NCI-H2171 (cell line): ENCODE results near the gene MUC5AC.
"Not testable (repeated sequence)": the region's sequence is repeated elsewhere in the genome, so short reads cannot be mapped to it uniquely, and the experiment has no call there.

Source experiments
- DNase-seq: peaks from one replicate; lab custom pipeline; 2025; lab: John Stamatoyannopoulos, UW

MUC5AC gene

DNA sequence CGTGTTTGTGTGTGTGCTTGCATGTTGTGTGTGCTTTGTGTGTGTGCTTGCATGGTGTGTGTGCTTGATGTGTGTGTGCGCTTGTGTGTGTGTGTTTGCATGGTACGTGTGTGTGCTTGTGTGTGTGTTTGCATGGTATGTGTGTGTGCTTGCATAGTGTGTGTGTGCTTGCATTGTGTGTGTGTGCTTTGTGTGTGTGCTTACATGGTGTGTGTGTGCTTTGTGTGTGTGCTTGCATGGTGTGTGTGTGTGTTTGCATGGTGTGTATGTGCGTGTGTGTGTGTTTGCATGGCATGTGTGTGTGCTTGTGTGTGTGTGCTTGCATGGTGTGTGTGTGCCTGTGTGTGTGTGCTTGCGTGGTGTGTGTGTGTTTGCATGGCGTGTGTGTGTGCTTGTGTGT is 10.0 kb upstream of the MUC5AC start:
- DNase-seq = no peak

DNA sequence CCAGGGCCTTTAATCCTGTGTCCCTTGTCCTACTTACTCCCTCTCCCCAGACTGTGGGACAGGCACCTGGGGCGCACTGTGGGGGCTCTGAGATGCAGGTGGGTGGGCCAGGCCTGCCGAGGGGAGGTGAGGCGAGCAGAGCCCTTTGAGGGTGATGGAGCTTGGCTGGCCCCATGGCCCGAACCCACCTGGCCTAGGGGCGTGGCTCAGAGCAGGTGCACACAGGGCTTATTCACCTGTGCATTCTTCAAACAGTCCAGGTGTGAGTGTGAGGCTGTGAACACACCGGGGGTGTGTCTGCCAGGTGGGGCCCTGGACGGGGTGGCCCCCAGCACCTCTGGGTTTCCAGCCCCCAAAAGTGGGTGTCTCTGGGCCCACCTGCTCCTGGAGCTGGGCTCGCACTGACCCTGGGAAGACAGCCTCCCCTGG is 9.0 kb upstream of the MUC5AC start:
- no peak for DNase-seq

DNA sequence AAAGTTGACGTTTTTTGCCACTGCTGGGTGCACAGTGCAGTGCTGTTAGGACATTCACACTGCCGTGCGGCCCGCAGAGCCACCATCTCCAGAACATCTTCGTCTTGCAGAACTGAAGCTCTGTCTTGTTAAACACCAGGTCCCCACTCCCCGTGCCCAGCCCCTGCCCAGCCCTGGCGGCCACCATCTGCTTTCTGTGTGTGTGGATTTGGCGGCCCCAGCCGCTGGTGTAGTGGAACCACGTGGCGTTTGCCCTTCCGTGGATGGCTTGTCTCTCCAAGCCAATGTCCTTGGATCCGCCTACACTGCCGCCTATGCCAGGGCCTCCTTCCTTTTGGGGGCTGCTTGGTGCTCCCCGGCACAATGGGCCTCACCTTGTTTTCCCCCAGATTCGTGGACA is 8.2 kb upstream of the MUC5AC start:
- no peak for DNase-seq

DNA sequence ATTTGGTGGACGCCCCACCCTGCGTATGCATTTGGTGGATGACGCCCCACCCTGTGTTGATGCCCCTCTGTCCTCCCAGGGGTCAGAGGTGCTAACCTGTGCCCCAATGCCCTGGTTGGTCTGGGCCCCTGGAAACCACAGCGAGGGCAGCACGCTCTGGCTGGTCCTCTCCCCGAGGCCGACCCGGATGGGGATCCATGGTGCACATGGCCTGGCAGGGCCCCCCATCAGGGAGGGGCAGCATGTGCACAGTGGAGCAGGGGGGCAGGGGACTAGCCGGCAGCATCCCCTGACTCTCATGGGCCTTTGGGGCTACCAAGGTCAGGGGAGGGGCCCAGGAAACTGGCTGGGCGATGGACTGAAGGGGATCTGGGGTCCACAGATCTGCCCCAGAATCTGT is 7.6 kb upstream of the MUC5AC start:
- DNase-seq = no peak

DNA sequence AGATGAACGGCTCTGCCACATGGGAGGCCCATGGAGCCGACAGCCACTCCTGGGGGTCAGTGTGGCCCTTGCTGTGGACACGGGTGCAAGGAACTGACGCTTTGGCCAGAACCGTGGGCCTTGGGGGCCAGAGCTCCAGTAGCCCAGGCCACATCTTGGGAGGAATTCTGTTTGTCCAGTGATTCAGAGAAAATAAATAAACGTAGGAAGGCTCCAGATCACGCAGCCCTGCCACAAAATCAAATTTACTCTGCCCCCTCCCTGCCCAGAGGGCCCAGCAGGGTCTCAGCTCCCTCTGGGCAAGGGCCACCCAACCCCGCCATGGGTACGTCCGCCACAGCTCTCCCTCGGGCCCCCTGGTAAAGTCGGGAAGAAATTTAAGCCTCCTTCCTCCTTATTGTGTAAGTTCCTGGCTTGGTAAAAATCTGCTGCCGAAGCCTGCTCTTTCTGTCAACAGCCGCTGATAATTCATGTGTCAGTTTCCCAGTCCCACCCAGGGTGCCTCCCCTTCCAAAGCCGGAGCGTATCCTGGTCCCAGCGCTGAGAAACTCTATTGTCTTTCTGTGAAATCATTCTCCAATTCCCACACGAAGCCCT is 6.9 kb upstream of the MUC5AC start:
- DNase-seq = no peak

DNA sequence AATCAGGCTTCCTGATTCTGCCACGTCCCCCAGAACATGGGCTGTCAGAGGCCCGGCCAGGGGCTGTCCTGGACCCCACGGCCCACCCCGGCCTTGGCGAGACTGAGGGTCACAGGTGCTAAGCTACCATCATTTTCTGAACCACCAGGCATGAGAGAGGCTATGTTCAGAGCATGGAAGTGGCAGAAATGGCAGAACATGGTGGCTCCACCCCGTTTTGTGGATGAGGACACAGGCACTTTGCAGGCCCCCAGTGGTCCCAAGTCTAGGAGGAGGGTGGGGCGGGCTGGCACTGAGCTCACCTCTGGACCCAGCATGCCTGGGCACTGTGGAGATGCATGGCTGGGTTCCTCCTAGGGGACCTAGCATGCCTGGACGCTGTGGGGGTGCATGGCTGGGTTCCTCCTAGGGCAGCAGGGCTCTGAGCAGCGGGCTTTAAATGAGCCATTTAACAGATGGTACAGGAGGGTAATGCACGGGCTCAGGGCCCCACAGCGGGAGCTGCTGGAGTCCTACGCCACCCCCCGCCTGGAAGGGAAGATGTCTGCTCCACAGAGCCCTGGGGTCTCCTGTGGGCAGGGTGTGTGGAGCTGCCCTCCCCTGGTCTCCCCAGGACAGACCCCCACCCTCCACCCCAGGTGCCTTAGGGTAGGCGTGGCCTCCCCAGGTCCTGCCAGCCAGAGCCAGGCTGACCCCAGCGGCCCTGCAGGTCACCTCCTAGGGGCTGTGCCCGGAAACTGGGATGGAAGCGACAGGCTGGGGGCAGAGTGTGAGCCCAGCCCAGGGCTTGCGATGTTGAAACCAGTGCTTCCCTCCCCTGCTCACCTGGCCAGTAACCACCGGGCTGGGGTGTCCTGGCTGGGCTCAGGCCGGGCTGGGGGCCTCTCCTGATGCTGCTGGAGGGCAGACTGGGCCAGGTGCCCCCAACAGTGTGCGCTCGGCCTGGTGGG is 6.1 kb upstream of the MUC5AC start:
- no peak for DNase-seq

DNA sequence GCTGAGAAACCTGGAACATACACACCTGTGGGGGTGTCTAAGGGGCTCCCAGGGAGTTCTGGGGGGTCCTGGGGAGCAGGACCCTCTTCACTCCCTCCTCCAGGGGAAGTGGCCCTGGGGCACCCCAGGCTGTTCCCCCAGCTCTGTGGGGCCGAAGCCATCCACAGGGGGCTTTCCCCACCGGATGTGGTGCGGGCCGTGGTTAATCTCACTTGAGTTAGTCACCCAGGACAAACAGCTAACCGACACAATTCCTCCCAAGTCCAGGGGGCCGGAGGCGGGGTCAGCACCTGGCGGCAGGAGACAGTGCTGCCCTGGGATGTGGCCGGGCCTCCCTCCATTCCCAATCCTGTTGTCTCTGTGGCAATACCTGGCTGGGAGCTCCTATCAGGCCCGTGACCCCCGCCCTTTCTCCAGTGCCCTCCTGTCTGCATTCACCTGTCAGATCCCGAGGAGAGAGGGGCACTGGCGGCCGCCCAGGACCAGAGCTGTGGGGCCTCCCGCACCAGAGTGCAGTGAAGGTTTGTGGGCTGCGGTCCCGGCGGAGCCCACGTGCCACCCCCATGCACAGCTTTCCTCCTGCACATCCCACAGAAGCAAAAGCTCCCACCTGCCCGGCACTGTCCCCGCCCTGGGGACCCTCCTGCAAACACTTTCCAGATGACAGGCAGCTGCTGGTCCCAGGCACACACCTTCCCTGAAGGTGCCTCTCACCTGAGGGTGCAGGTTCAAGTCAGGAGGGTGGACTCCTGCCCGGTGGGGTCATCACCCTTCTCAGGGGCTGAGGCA is 5.2 kb upstream of the MUC5AC start:
- no peak for DNase-seq

DNA sequence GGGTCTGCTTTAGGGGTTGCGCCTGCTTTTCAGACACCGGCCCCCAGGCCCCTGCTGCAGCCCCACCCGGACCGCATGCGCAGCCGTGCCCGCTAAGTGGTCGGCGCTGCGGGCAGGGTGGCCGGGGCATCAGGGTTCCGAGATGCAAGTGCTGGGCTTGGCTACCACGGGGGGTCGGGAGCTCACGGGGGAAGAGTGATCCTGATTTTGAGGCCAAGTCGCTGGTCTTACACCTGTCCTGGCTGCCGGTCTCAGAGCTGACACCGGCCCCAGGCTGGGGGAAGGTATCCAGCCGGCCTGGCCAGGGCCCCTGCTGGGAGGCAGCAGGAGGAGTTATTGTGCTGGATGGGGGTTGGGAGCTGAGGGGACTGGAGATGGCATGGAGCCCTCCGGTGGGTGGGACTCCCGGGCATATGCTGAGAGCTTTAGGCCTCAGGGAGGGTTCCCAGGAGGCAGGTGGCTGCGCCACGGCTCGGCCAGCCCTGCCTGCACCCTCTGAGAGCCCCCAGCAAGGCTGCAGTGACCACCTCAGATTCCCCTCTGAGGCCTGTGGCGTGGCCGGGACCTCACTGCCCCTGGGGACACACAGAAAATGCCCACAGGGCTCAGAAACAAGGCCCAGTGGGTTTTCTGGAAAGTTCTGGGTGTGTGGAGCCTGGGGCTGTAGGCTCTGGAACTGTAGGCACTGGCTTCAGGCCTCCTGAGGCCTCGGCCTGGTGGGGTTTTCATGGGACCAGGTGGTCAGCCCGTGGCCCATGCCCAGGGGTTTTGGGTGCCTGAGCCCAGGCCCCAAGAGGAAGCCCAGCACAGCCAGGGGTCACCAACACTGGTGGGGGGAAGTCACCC is 4.4 kb upstream of the MUC5AC start:
- no peak for DNase-seq

DNA sequence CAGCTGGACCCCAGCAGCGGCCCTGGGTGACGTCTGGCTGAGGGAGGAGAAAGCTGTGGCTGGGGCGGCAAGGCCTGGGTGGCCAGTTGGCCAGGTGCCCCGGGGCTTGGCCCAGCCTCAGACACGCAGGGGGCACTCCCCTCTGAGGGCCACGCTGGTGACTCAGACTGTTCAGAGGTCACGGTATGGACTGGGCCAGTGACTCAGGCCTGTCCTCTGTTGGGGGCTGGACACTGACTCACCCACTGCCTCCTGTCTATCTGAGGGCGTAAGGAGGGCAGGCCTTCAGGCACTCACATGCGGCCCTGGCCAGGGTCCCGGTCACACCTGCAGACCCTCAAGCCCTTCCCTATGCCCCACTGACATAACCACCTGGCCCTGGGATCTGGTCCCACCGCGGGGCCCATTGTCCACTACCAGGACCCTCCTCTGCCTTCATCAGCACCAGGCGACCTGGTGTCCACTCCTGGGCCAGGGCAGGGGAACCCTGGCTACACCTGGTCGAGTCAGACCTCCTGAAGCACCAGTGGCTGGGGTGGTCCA is 3.7 kb upstream of the MUC5AC start:
- no peak for DNase-seq

DNA sequence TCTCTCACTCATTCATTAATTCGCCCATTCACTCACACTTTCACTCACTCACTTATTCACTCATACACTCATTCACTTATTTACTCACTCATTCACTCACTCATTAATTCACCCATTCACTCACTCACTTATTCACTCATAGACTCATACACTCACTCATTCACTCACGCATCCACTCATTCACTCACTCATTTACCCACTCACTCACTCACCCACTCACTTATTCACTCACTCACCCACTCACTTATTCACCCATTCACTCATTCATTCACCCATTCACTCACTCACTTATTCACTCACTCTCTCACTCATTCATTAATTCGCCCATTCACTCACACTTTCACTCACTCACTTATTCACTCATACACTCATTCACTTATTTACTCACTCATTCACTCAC is 3.1 kb upstream of the MUC5AC start:
- not testable (repeated sequence) for DNase-seq

DNA sequence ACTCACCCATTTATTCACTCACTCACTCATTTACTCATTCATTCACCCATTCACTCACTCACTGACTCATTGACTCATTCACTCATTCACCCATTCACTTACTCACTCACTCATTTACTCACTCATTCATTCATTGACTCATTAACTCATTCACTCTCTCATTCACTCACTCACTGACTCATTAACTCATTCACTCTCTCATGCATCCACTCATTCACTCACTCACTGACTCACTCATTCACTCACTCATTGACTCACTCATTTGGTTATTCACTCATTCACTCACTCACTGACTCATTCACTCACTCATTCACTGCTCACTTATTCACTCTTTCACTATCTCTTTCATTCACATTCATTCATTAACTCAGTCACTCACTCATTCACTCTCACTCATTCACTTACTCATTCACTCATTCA is 2.5 kb upstream of the MUC5AC start:
- DNase-seq = no peak

DNA sequence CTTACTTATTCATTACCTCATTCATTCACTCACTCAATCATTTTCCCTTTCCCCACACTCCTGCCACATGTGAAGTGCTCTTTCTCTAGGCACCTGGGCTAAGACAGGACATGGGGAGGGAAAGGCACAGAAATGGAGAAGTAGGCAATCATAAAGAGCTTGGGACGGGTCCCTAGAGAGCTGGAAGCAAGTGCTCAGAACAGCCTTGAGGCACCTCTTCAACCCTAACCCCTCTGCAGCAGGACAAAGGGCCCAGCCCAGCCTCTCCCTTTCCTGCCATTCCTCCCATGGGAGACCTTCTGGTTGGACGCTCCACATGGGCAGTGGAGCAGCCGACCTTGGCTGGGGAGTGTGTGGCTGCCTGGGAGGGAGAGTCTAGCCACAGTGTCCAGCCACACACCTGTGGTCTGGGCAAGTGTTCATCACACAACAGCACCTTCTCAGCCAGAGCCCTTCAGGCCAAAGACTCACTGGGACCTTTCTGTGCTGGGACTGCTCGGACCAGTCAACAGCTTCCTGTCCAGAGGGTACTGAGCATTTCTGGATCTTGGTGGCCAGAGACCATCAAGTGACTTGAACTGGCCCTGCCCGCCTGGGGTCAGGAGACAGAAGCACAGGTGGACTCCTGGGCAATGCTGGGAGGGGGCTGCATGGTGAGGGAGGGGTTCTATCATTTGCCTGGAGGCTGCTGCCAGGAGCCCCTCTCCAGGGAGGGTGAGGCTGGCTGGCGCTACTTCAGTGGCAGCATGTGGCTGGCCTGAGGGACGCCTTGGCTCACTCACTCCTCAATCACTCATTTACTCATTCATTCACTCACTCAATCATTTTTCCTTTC is 1.0 kb upstream of the MUC5AC start:
- no peak for DNase-seq

DNA sequence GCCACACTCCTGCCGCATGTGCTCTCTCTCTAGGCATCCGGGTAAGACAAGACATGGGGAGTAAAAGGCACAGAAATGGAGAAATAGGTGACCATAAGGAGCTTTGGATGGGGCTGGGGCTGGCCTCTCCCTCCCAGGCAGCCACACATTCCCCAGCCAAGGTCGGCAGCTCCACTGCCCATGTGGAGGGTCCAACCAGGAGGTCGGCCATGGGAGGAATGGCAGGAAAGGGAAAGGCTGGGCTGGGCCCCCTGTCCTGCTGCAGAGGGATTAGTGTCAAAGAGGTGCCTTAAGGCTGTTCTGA is 460 bp upstream of the MUC5AC start:
- no peak for DNase-seq

DNA sequence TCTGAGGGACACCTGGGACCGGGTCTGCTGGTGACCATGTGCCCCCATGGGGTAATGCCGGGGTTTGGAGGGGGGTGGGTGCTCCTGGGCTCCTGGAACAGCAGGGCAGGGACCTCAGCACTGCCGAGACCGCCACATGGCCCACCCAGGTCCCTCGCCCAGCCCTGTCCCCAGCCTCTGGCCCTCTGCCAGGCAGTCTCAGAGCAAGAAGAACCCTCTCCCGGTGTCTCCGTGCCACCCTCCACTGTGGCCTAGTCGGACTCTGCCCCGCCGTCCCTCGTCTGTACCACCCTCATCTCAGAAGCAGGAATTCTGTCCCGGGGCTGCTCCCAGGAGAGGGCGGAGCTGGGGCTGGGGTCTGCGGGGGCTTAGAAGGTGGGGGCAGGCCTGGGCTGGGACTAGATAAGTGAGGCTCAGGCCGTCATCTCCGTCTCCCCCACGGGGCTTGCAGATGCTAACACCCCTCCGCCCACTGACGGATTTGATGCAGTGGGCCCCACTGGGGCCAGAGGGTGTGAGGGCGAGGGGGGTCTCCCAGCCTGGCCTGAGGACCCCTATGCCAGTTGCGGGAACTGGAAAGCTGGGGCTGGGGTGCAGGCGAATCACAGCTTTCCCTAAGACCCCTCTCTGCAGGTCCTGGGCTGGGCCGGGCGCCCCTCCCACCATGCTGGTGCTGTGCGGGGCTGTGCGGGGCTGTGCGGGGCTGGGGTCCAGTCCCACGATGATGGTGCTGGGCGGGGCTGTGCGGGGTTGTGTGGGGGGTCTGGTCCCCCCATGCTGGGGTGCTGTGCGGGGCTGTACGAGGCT is 1.1 kb downstream of the MUC5AC start:
- no peak for DNase-seq

DNA sequence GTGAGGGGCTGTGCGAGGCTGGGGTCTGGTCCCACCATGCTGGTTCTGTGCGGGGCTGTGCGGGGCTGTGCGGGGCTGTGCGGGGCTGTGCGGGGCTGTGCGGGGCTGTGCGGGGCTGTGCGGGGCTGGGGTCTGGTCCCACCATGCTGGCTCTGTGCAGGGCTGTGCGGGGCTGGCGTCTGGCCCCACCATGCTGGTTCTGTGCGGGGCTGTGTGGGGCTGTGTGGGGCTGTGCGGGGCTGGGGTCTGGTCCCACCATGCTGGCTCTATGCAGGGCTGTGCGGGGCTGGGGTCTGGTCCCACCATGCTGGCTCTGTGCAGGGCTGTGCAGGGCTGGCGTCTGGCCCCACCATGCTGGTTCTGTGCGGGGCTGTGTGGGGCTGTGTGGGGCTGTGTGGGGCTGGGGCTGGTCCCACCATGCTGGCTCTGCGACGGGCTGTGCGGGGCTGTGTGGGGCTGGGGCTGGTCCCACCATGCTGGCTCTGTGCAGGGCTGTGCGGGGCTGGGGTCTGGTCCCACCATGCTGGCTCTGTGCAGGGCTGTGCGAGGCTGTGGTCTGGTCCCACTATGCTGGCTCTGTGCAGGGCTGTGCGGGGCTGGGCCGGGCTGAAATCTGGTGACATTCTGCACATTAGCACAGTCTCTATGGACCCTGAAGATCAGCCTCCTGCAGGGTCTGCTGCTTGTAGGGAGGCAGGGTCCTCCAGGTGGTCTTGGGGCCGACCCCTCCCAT is 1.9 kb downstream of the MUC5AC start:
- DNase-seq = not testable (repeated sequence)

DNA sequence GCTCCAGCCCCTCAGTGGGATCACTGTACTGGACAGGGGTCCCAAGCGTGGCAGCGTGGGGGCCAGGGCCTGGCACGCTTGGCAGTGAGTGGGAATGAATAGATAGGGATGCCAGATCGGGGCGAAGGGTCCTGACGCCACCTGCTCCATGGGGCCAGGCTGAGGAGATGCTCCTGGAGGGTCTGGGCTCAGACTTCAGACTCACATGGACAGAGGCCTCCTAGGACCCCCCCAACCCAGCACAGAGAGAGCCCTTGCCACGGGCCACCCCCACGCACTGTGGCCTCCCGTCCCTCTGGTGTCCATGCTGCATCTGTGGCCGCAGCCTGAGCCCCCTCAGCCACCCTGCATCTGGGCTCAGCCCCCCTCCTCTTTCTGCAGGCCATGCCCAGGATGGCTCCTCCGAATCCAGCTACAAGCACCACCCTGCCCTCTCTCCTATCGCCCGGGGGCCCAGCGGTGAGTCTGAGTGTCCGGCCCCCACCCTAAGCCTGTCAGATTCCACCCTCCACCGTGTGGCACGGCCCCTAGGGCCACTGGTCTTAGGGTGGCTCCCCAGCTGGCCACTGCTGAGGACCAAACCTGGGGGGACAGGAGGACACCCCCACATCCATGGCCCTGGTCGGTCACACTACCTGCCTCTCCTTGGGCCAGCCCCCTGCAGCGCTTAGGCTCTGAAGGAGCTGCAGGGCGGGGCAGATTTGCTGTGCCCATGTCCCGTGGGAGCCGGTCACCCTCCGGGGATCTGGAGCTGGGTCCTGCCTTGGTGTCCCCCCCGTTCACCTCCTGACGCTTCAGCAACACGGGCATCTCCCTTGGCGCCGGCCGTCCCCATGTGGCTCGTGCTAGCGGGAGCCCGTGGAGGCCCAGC is 2.7 kb downstream of the MUC5AC start:
- DNase-seq = no peak

DNA sequence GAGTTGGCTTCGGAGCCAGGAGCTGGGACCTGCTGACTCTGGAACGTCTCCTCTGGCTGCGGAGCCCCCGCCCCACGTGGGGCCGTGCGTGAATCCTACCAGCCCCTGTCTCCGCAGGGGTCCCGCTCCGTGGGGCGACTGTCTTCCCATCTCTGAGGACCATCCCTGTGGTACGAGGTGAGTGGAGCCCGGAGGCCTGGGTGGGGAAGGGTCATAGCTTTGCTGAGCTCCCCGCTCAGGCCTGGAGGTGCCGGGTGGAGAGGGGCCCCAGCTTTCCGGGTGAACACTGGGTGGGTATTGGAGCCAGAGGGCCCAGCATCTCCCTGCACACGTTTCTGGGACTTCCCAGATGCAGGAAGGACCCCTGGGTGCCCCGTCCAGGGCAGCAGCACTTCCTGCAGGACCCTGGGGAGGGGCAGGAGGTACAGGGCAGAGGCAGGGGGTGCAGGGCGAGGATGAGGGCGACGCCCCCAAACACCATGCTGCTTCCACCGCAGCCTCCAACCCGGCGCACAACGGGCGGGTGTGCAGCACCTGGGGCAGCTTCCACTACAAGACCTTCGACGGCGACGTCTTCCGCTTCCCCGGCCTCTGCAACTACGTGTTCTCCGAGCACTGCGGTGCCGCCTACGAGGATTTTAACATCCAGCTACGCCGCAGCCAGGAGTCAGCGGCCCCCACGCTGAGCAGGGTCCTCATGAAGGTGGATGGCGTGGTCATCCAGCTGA is 3.8 kb downstream of the MUC5AC start:
- no peak for DNase-seq

DNA sequence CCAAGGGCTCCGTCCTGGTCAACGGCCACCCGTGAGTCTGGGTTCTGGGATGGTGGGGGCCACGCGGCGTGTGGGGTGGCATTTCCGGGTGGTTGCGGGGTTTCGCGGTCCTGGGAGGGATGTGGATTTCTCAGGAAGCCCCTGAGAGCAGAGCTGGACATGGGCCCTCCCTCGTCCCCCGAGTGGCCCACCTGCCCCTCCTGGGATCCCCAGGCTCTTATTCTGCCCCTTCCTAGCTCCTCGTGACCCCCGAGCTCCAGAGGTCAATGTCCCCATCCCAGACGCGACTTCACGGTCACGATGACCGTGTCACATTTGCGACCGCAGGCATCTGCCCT is 4.4 kb downstream of the MUC5AC start:
- no peak for DNase-seq
